22Rv1 (cell line): ENCODE measurements around the gene SPATA4.

ENCODE experiments used
- CTCF ChIP-seq: fragments of 450-650 bp; IDR thresholded peaks from 2 replicates; pipeline ENCODE4 v1.5.1; 2017; ENCODE audit warnings: mild to moderate bottlenecking
- ZFX ChIP-seq: fragments of 450-650 bp; IDR thresholded peaks from 2 replicates; pipeline ENCODE4 v1.6.1; 2017; ENCODE audit warnings: antibody characterized with exemption, borderline replicate concordance

GRCh38 chr4:176189891-176190795 lies 5.2 kb downstream of the SPATA4 start:
- TF ChIP-seq CTCF = no peak
- no peak for TF ChIP-seq ZFX
